ENCODE data around the gene OPA3. TPM values are rescaled to one million over a fixed set of nuclear protein-coding genes. Genes with fewer than 3 reads are reported as not detected.

The OPA3 gene
- total RNA-seq, 1 experiment from 2014 or later, result 17.1 TPM

GRCh38 chr19:45494261-45494916 lies 90.2 kb downstream of the OPA3 start:
- peaks cover 13% of the 10 kb centered on the region for H3K4me1 Mint-ChIP-seq (ENCODE audit: low read depth, unreplicated experiment)
- intact Hi-C loops (cut with micrococcal nuclease; ENCODE audit: unreplicated experiment), result no loop called here
- BruUV-seq (replicated peaks), result no TSS peak
- CTCF ChIA-PET, result interaction anchor here (0.6 to 2.6 kb wide), 5 partner anchors 16 to 197 kb away, joined by 3 to 16 read pairs (median 3); partner anchors contain the start of gene SNRPD2
- no peaks in the 10 kb centered on the region for H3K9me3 Mint-ChIP-seq (ENCODE audit: low read depth, unreplicated experiment)
- H3K4me3 Mint-ChIP-seq (ENCODE audit: low read depth, unreplicated experiment), result no peak overlapping the region
- H3K27ac Mint-ChIP-seq (ENCODE audit: unreplicated experiment), result no peak overlapping the region
- TF ChIP-seq CTCF (IDR thresholded peaks at IDR 0.05; ENCODE audit: unreplicated experiment), result no peak
- H3K36me3 Mint-ChIP-seq (ENCODE audit: insufficient read depth, unreplicated experiment), result peaks cover 16% of the 10 kb centered on the region
- H3K27me3 Mint-ChIP-seq (ENCODE audit: unreplicated experiment), result peaks cover 31% of the 10 kb centered on the region
- DNase-seq, result no peak

- CTCF ChIA-PET, result no interaction called here
- no TSS peak for BruUV-seq (replicated peaks)
- intact Hi-C loops (cut with micrococcal nuclease; ENCODE audit: unreplicated experiment), result loop anchor here (2.0 kb wide), 1 partner anchor 150 kb away; no protein-coding TSS in a partner anchor
Observed at GRCh38 chr19:45492627-45493470, 91.8 kb downstream of the OPA3 start.

GRCh38 chr19:45492137-45492626 lies 92.4 kb downstream of the OPA3 start:
- no peak for TF ChIP-seq CTCF (IDR thresholded peaks at IDR 0.05; ENCODE audit: unreplicated experiment)
- peaks cover 26% of the 10 kb centered on the region for H3K27me3 Mint-ChIP-seq (ENCODE audit: unreplicated experiment)
- intact Hi-C loops (cut with micrococcal nuclease; ENCODE audit: unreplicated experiment), result loop anchor here (2.0 kb wide), 1 partner anchor 151 kb away; no protein-coding TSS in a partner anchor
- no peak overlapping the region for H3K27ac Mint-ChIP-seq (ENCODE audit: unreplicated experiment)
- DNase-seq, result no peak
- no TSS peak for BruUV-seq (replicated peaks)
- no peaks in the 10 kb centered on the region for H3K9me3 Mint-ChIP-seq (ENCODE audit: low read depth, unreplicated experiment)
- no peak overlapping the region for H3K4me3 Mint-ChIP-seq (ENCODE audit: low read depth, unreplicated experiment)
- H3K36me3 Mint-ChIP-seq (ENCODE audit: insufficient read depth, unreplicated experiment), result peaks cover 13% of the 10 kb centered on the region
- H3K4me1 Mint-ChIP-seq (ENCODE audit: low read depth, unreplicated experiment), result peaks cover 5% of the 10 kb centered on the region
- CTCF ChIA-PET, result no interaction called here

More at GRCh38 chr19:45492627-45493470, 91.8 kb downstream of the OPA3 start:
- Mint-ChIP-seq H3K36me3 (ENCODE audit: insufficient read depth, unreplicated experiment) (peaks cover 16% of the 10 kb centered on the region), H3K27ac (ENCODE audit: unreplicated experiment) (no peak overlapping the region), H3K4me3 (ENCODE audit: low read depth, unreplicated experiment) (no peak overlapping the region), H3K9me3 (ENCODE audit: low read depth, unreplicated experiment) (no peaks in the 10 kb centered on the region), H3K27me3 (ENCODE audit: unreplicated experiment) (peaks cover 31% of the 10 kb centered on the region), H3K4me1 (ENCODE audit: low read depth, unreplicated experiment) (peaks cover 9% of the 10 kb centered on the region)
- DNase-seq, result no peak
- no peak for TF ChIP-seq CTCF (IDR thresholded peaks at IDR 0.05; ENCODE audit: unreplicated experiment)

GRCh38 chr19:45489216-45489855 lies 95.3 kb downstream of the OPA3 start:
- H3K9me3 Mint-ChIP-seq (ENCODE audit: low read depth, unreplicated experiment), result no peaks in the 10 kb centered on the region
- no peak for DNase-seq
- no peak for TF ChIP-seq CTCF (IDR thresholded peaks at IDR 0.05; ENCODE audit: unreplicated experiment)
- H3K4me1 Mint-ChIP-seq (ENCODE audit: low read depth, unreplicated experiment), result peaks cover 5% of the 10 kb centered on the region
- intact Hi-C loops (cut with micrococcal nuclease; ENCODE audit: unreplicated experiment), result no loop called here
- H3K27me3 Mint-ChIP-seq (ENCODE audit: unreplicated experiment), result no peaks in the 10 kb centered on the region
- no peak overlapping the region for H3K4me3 Mint-ChIP-seq (ENCODE audit: low read depth, unreplicated experiment)
- CTCF ChIA-PET, result interaction anchor here (0.7 kb wide), 1 partner anchor 96 kb away, joined by 6 read pairs; no protein-coding TSS in a partner anchor
- BruUV-seq (replicated peaks), result no TSS peak
- no peak overlapping the region for H3K27ac Mint-ChIP-seq (ENCODE audit: unreplicated experiment)
- H3K36me3 Mint-ChIP-seq (ENCODE audit: insufficient read depth, unreplicated experiment), result peaks cover 13% of the 10 kb centered on the region
